GM12872 (cell line): Measurements from ENCODE around the gene KCTD15.

ENCODE experiments used
- CTCF ChIP-seq: IDR thresholded peaks from 3 replicates; pipeline ENCODE4 v1.5.1; 2011; ENCODE audit warnings: low read depth, mild to moderate bottlenecking, low read length, moderate library complexity; ENCODE audit not compliant: insufficient read depth

KCTD15 gene

GRCh38 chr19:33752018-33752800, 44.5 kb upstream of the KCTD15 start:
- TF ChIP-seq CTCF = no peak

DNA sequence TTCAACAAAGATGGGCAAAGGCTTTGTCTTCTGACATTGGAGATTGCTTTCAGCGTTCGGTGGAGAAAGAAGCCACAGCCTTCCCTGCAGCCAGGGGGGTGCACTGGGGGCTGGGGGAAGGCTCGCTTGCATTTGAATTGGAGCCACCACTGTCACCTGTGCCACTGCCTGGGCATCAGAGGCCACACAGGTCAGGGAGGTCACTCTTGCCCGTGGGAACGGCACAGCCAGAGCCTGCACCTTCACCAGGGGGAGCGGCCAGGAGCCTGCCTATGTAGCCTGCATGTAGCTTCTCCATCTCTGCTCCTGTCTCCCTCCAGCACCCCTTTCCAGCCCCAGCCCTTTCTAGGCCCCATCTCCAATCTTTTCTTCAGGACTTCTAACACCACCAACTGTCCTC, 43.7 kb upstream of the KCTD15 start:
- TF ChIP-seq CTCF = no peak

- no peak for TF ChIP-seq CTCF
Observed at GRCh38 chr19:33754361-33754760, 42.3 kb upstream of the KCTD15 start.

GRCh38 chr19:33755099-33756035, 41.3 kb upstream of the KCTD15 start:
- no peak for TF ChIP-seq CTCF

DNA sequence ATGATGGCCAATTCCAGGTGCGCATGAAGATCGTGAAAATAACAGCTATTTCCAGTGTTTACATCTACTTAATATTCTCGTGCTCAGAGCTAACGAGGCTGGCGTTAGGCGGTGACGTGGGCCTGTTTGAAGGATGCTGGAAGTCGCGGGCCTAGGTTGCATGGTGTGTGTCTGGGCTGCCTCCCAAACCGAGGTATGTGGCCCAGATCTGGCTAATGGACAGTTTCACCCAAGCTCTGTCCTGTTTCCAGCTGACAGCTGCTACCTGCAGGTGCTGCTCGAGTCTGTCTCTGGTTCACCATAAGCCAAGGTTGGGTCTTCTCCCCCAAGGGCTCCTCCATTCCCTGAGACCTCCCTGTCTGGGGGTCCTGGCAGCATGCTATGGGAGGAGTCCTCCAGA, 40.5 kb upstream of the KCTD15 start:
- TF ChIP-seq CTCF = no peak

DNA sequence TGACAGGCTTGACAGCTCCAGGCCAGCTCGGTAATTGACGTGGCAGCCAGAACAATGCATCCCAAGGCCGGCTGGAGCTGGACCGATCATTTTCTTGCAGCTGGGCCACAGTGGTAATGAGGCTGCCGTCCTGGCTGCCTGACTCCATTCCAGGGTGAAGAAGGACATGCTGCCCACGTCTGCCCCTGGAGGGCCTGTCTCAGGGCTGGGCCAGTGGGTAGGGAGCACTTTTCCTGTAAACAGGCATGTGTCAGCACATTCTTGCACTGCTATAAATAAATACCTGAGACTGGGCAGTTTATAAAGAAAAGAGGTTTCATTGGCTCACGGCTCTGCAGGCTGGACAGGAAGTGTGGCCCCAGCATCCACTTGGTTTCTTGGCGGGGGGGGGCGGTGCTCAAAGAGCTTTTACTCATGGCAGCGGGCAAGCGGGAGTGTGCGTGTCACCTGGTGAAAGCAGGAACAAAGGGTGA, 38.1 kb upstream of the KCTD15 start:
- TF ChIP-seq CTCF = no peak

GRCh38 chr19:33759356-33759755, 37.3 kb upstream of the KCTD15 start:
- TF ChIP-seq CTCF = no peak
